GM20000 (cell line): ENCODE measurements around the gene POLR2I.
A peak's percentile ranks its signal among the peaks of the same experiment; 100 is the strongest.
"Not testable (repeated sequence)": the region's sequence is repeated elsewhere in the genome, so short reads cannot be mapped to it uniquely, and the experiment has no call there.

ENCODE experiments used
- DNase-seq: peaks from one replicate; pipeline ENCODE4 v3.0.0; 2012; ENCODE audit warnings: low spot score
- TF ChIP-seq, protein P1 (sequence below): IDR thresholded peaks from 2 replicates; pipeline ENCODE4 v1.5.1; 2012; ENCODE audit warnings: mild to moderate bottlenecking, control low read depth; ENCODE audit errors: extremely low read depth, missing control alignments

The POLR2I gene

DNA sequence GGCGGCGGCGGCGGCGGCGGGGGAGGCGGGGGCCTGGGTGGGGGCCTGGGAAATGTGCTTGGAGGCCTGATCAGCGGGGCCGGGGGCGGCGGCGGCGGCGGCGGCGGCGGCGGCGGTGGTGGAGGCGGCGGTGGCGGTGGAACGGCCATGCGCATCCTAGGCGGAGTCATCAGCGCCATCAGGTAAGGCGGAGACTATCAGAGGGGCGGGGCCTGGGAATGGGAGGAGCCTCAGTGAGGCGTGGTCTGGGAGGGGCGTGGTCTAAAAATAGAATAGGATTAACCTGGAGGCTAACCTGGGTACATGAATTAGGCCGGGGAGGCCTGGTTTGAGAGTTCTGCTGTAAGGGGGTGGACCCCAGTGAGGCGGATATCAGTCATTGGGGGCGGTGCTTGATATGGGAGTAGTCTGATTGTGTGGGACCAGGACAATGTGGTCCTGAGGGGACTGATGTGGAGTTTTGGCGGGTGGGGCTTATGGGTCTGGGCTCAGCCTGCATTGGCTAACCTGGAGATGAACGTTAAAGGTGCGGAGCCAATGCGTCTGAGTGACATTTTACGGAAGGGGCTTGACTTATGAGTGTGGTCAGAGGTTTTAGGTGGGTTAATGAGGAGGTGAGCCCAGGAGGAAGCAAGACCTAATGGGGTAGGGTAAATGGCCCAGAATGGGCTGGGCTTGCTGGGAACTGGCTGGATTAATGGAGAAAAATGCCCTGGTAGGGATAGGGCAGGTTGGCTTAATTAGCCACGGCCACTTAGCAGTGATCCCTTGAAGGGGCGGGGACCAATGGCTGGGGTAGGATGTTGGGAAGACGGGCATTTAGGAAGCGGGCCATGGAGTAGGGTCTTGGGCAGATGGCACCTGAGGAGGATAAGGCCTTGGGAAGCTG is 26.6 kb upstream of the POLR2I start:
- TF ChIP-seq, protein P1, sequence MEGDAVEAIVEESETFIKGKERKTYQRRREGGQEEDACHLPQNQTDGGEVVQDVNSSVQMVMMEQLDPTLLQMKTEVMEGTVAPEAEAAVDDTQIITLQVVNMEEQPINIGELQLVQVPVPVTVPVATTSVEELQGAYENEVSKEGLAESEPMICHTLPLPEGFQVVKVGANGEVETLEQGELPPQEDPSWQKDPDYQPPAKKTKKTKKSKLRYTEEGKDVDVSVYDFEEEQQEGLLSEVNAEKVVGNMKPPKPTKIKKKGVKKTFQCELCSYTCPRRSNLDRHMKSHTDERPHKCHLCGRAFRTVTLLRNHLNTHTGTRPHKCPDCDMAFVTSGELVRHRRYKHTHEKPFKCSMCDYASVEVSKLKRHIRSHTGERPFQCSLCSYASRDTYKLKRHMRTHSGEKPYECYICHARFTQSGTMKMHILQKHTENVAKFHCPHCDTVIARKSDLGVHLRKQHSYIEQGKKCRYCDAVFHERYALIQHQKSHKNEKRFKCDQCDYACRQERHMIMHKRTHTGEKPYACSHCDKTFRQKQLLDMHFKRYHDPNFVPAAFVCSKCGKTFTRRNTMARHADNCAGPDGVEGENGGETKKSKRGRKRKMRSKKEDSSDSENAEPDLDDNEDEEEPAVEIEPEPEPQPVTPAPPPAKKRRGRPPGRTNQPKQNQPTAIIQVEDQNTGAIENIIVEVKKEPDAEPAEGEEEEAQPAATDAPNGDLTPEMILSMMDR, result no peak
- DNase-seq, result peak; percentile 96

DNA sequence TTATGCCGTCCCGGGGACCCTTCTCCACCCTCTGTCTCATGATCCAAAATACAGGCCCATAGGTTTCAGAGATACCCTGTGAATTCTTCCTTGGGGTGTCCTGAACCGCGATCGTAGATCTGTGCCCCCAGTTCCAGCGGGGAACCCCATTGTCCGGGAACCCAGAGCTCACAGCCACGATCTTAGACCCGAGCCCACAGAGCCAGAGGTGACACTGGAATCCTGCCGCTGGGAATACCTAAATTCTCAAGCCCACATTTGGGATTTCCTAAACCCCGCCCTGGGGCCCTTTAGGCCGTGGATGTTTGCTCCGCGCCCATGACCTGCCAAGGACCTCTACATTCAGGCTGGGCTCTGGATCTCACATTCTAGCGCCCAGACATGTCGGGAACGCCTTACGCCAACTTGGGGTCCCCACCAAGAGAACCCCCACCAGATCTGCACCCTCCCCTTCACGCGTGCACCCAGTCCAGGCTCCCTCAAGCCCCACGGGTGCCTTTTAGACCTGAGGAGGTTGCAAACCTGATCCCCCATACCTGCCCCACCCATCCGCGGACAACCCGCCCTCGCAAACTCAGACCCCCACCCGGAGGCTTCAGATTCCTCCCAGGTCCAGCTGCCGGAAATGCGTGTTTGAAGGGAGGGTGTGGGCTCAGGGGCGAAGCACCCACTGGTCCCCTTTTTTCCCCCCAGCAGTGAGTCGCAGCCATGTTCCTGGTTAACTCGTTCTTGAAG is 25.8 kb upstream of the POLR2I start:
- DNase-seq, result peak; percentile 87
- TF ChIP-seq, protein P1, result no peak

DNA sequence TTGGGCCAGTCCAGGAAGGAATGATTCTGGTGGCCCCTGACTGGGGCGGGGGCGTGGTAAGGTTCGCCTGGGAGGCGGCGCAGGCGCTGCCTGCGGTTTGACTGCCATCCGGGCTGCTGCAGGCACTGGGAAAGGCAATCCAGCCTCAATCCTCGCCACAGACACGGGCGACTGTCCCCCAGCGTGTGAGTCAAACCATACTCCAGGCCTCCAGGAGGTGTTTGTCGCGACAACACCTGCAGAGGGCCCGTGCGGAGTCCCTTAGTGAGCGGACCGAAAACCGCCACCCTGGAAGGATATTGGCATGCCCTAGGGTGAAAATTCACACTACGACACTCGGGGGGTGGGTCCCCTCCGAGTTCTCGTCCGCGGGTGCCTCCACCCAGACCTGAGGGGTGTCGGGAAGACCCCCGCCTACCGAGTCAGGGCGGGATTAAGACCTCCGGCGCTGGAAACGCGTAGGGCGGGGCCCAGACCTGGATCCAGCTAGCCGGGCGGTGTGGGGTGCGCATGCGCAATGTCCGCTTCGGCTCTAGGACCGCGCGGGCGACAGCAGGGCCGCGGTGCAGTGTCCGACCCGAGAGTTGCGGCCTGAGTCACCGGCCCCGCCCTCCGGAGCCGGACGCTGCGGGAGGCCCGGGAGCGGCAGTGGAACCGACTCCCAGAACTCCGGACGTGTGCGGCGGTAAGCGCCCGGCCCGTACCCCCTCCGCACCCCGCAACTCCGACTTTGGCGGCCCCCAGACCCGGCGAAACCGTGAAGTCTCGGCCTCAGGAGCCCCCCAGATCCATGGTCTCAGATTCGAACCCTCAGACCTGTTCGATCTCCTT is 25.0 kb upstream of the POLR2I start, which contains the start of gene CAPNS1:
TSS of gene CAPNS1 (plus strand) at position 594 of the 831 bp plus-strand sequence. CDS start 946 bp downstream, outside the sequence.
- TF ChIP-seq, protein P1, result no peak
- peak; percentile 98 for DNase-seq

DNA sequence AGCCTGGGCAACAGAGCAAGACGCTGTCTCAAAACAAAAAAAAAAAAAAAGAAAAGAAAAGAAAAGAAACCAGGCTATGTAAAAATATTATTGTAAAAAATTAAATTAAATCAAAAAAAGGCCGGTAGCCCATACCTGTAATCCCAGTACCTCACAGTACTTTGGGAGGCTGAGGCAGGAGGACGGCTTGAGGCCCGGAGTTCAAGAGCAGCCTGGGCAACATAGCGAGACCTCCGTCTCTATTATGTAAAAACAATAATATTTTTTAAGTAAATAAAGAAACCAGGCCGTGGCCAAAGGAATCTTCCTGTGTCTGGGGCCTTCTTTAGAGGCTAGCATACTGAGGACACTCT is 24.4 kb upstream of the POLR2I start:
- DNase-seq, result no peak
- TF ChIP-seq, protein P1, result no peak

DNA sequence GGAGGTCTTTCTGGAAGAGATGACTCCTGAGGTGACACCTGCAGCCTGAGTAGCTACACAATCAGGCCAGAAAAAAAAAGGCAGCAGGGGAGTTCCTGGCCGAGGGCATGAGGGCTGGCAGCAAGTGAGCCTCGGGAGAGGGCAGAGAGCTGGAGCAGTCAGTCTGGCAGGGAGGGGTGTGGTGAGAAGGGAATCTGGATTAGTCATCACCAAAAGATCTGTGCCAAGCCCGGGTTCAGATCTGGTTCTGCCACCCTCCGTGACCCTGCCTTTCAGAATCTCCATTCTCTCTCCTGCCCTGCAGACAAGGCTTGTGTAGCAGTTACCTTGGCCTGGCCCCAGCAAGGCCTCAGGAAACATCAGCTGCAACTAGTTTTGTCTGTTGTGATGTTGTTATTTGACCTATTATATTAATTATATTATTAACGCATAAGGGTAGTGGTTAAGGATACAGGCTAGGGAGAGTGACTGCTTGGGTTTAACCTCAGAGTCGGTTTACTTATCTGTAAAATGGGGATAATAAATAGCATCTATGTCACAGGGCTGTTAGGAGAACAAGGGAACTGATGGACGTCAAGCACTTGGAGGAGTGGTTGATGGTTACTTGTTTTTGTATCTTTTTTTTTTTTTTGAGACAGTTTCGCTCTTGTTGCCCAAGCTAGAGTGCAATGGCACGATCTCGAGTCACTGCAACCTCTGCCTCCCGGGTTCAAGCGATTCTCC is 22.4 kb upstream of the POLR2I start:
- TF ChIP-seq, protein P1, result no peak
- no peak for DNase-seq

DNA sequence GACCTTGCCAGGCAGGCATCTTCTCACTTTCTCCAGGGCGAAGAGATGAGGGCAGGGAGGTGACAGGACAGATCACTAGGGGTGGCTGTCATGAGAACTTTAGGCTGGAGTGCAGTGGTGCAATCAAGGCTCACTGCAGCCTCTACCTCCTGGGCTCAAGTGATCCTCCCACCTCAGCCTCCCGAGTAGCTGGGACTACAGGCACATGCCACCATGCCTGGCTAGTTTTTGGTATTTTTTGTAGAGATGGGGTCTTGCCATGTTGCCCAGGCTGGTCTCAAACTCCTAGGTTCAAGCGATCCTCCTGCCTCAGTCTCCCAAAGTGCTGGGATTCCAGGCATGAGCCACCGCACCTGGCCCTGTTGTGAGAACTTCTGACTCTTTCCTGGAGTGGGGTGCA is 20.2 kb upstream of the POLR2I start:
- not testable (repeated sequence) for DNase-seq

DNA sequence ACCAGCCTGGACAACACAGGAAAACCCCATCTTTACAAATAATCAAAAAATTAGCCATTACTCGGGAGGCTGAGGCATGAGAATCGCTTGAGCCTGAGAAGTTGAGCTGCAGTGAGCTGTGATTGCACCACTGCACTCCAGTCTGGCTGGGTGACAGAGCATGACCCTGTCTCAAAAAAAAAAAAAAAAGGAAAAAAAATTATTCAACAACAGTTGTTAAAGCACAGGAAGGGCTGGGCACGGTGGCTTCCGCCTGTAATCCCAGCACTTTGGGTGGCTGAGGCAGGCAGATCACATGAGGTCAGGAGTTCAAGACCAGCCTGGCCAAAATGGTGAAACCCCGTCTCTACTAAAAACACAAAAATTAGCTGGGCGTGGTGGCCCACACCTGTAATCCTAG is 16.5 kb upstream of the POLR2I start:
- not testable (repeated sequence) for DNase-seq
